ENCODE results near the gene ABCC3. TPM values are rescaled to one million over a fixed set of nuclear protein-coding genes. Genes with fewer than 3 reads are reported as not detected.

Gene ABCC3
- total and polyA plus RNA-seq, 2 of the 8 experiments (the other 6 are each of a cell fraction or from before 2014, with no cell fraction given): 0.35 to 0.37 TPM

DNA sequence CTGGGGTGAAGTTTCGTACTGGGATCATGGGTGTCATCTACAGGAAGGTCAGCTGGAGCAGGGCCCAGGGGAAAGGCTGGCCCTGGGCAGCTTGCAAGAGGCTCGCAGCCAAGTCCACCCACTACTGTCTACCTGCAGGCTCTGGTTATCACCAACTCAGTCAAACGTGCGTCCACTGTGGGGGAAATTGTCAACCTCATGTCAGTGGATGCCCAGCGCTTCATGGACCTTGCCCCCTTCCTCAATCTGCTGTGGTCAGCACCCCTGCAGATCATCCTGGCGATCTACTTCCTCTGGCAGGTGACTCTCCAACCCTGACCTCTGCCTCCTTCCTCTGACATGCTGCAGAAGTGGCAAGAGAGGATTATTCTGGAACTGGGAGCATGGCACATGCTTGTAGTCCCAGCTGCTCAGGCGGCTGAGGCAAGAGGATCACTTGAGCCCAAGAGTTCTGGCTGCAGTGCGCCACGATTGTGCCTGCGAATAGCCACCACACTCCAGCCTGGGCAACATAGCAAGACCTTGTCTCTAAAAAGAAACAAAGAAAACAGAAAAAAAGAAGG lies 29.2 kb downstream of the ABCC3 start:
- Histone ChIP-seq H2BK15ac (ENCODE audit: low read length) (no peak overlapping the region), H4K91ac (replicated peaks; ENCODE audit: insufficient read length, low read length) (no peak overlapping the region), H3K27ac (ENCODE audit: low read depth, low read length) (no peak overlapping the region), H4K8ac (ENCODE audit: extremely low read depth, insufficient read depth, low read length) (no peak overlapping the region; the same call in 1 of the 2 replicates), H2AK5ac (ENCODE audit: low read depth, low read length) (no peak overlapping the region; the same call in 1 of the 2 replicates), H3K9me3 (ENCODE audit: insufficient read depth in 2 of 2, low read depth in 1 of 2, low read length in 1 of 2) (no peaks in the 10 kb centered on the region), H3K18ac (ENCODE audit: extremely low read depth, low read length) (no peak overlapping the region), H3K4me3 (ENCODE audit: extremely low read depth in 1 of 4, insufficient read depth in 2 of 4, low read depth in 3 of 4, low read length in 4 of 4) (no peak overlapping the region), H3K4me1 (replicated peaks in 1 of 4; ENCODE audit: control insufficient read depth in 3 of 4, insufficient read depth in 4 of 4, low read length in 3 of 4) (peaks cover 4 to 15% (median 10%) of the 10 kb centered on the region in 4 experiments), H2AFZ (ENCODE audit: low read length) (no peak overlapping the region), H3K4me2 (ENCODE audit: insufficient read depth in 1 of 2, low read depth in 2 of 2, low read length in 2 of 2) (no peak overlapping the region), H3K79me2 (ENCODE audit: control insufficient read depth in 1 of 2, insufficient read depth in 2 of 2, low read length in 2 of 2) (no peaks in the 10 kb centered on the region), H3K14ac (ENCODE audit: insufficient read length) (no peak overlapping the region), H3K9ac (replicated peaks in 1 of 4; ENCODE audit: extremely low read depth in 1 of 4, low read depth in 3 of 4, low read length in 3 of 4) (no peak overlapping the region), H3K79me1 (ENCODE audit: low read depth, low read length) (no peaks in the 10 kb centered on the region), H3K36me3 (ENCODE audit: control insufficient read depth in 2 of 4, insufficient read depth in 4 of 4, low read length in 3 of 4) (no peaks in the 10 kb centered on the region), H4K20me1 (replicated peaks in 1 of 2; ENCODE audit: control insufficient read depth in 1 of 2, insufficient read depth in 2 of 2, low read length in 2 of 2) (no peaks in the 10 kb centered on the region), H2BK120ac (replicated peaks; ENCODE audit: low read depth, low read length) (no peak overlapping the region), H3K23ac (ENCODE audit: insufficient read length) (no peak overlapping the region), H3K23me2 (ENCODE audit: low read depth, low read length) (no peaks in the 10 kb centered on the region), H3K56ac (replicated peaks; ENCODE audit: insufficient read length, low read depth, low read length) (no peak overlapping the region), H3K27me3 (replicated peaks in 1 of 4; ENCODE audit: control insufficient read depth in 3 of 4, extremely low read depth in 1 of 4, insufficient read depth in 3 of 4, low read length in 3 of 4) (no peaks in the 10 kb centered on the region), H2BK12ac (ENCODE audit: low read depth, low read length) (no peak overlapping the region), H2BK20ac (ENCODE audit: low read length) (no peak overlapping the region), H2BK5ac (ENCODE audit: low read depth, low read length) (no peak overlapping the region), H4K5ac (ENCODE audit: insufficient read length, low read depth, low read length) (no peak overlapping the region), H3K4ac (replicated peaks; ENCODE audit: insufficient read length, low read depth, low read length) (no peak overlapping the region)
- DNase-seq (ENCODE audit: low read depth in 1 of 2, low spot score in 2 of 2): no peak
- POLR2A ChIA-PET (ENCODE audit: partially characterized antibody): no interaction called here
- WGBS, 2 experiments (ENCODE audit: extremely low coverage in 1 of 2, insufficient coverage in 1 of 2, insufficient read length in 1 of 2, insufficient replicate concordance in 2 of 2, low coverage in 1 of 2, low lambda C conversion rate in 2 of 2, missing lambda C conversion rate in 1 of 2): 87% methylated on average over 10 of the region's 10 CpGs; no CpG with 5 or more reads in 1 of the 2 experiments
- TF ChIP-seq POLR2A (IDR thresholded peaks at IDR 0.05; ENCODE audit: control extremely low read depth in 1 of 2, low read depth in 2 of 2, low read length in 2 of 2): no peak
- no peak for TF ChIP-seq RNF2 (IDR thresholded peaks at IDR 0.05; ENCODE audit: borderline replicate concordance, low read depth, low read length, missing control alignments, poor library complexity, severe bottlenecking)
- no peak for TF ChIP-seq PHF8 (conservative IDR thresholded peaks at IDR 0.05; ENCODE audit: low read depth, low read length)
- no peak for TF ChIP-seq JUN (IDR thresholded peaks at IDR 0.05; ENCODE audit: low read depth, low read length)
- no peak for TF ChIP-seq SIN3A (conservative IDR thresholded peaks at IDR 0.05 in 1 of 2, IDR thresholded peaks at IDR 0.05 in 1 of 2; ENCODE audit: low read depth in 1 of 2, low read length in 2 of 2)
- TF ChIP-seq CTBP2 (IDR thresholded peaks at IDR 0.05; ENCODE audit: borderline replicate concordance, insufficient read depth, insufficient read length, low read length): no peak
- TF ChIP-seq SP4 (IDR thresholded peaks at IDR 0.05; ENCODE audit: low read length): no peak
- TF ChIP-seq KDM1A (IDR thresholded peaks at IDR 0.05; ENCODE audit: borderline replicate concordance, low read length): no peak
- TF ChIP-seq TAF1 (IDR thresholded peaks at IDR 0.05; ENCODE audit: low read depth, low read length): no peak
- no peak for TF ChIP-seq GABPA (IDR thresholded peaks at IDR 0.05; ENCODE audit: borderline replicate concordance, insufficient read depth, low read length)
- no peak for TF ChIP-seq NRF1 (IDR thresholded peaks at IDR 0.05; ENCODE audit: low read depth, low read length)
- no peak for FAIRE-seq
- CTCF ChIA-PET (ENCODE audit: partially characterized antibody): interaction anchor here (10.0 kb wide), 1 partner anchor 30 kb away, joined by 96 read pairs; no protein-coding TSS in a partner anchor

All from H1 (cell line).